ENCODE results near the gene PREX1.

PREX1 gene

GRCh38 chr20:48711696-48712464 lies 115.9 kb downstream of the PREX1 start:
- DNase-seq = no peak

GRCh38 chr20:48711044-48711428 lies 116.8 kb downstream of the PREX1 start:
- DNase-seq = no peak

GRCh38 chr20:48710341-48711043 lies 117.3 kb downstream of the PREX1 start:
- no peak for DNase-seq

GRCh38 chr20:48709744-48710143 lies 118.1 kb downstream of the PREX1 start:
- DNase-seq = no peak

GRCh38 chr20:48709058-48709691 lies 118.6 kb downstream of the PREX1 start:
- DNase-seq = no peak

- DNase-seq = no peak
Measured at GRCh38 chr20:48708630-48709029, 119.2 kb downstream of the PREX1 start.

GRCh38 chr20:48708116-48708515 lies 119.7 kb downstream of the PREX1 start:
- no peak for DNase-seq

- DNase-seq = no peak
Measured at GRCh38 chr20:48706710-48707365, 121.0 kb downstream of the PREX1 start.

- no peak for DNase-seq
Measured at GRCh38 chr20:48706116-48706656, 121.6 kb downstream of the PREX1 start.

GRCh38 chr20:48705240-48706115 lies 122.3 kb downstream of the PREX1 start:
- DNase-seq = no peak

GRCh38 chr20:48704761-48705160 lies 123.0 kb downstream of the PREX1 start:
- DNase-seq = no peak

GRCh38 chr20:48703511-48704219 lies 124.1 kb downstream of the PREX1 start:
- no peak for DNase-seq

GRCh38 chr20:48703107-48703506 lies 124.7 kb downstream of the PREX1 start:
- no peak for DNase-seq

- no peak for DNase-seq
Measured at GRCh38 chr20:48702455-48702913, 125.3 kb downstream of the PREX1 start.

GRCh38 chr20:48701702-48702101 lies 126.1 kb downstream of the PREX1 start:
- no peak for DNase-seq

GRCh38 chr20:48698507-48699267 lies 129.1 kb downstream of the PREX1 start:
- DNase-seq = no peak

GRCh38 chr20:48697845-48698491 lies 129.8 kb downstream of the PREX1 start:
- peak; percentile 75 for DNase-seq

GRCh38 chr20:48696671-48697070 lies 131.1 kb downstream of the PREX1 start:
- no peak for DNase-seq

- DNase-seq = no peak
Measured at GRCh38 chr20:48695738-48696137, 132.1 kb downstream of the PREX1 start.

- DNase-seq = no peak
Measured at GRCh38 chr20:48695255-48695654, 132.5 kb downstream of the PREX1 start.
